Astrocyte of the spinal cord (primary cell): ENCODE measurements around the gene MAP4K5.
A peak's percentile ranks its signal among the peaks of the same experiment; 100 is the strongest.
"Not testable (repeated sequence)": the region's sequence is repeated elsewhere in the genome, so short reads cannot be mapped to it uniquely, and the experiment has no call there.

Experiments
- DNase-seq: peaks from one replicate; pipeline ENCODE4 v3.0.0; 2011; ENCODE audit warnings: low read depth, low spot score
- H3K4me3 ChIP-seq: 2 replicates; pipeline ENCODE4 v1.5.1; 2011; ENCODE audit warnings: low read depth, mild to moderate bottlenecking, low read length, moderate library complexity
- CTCF ChIP-seq: IDR thresholded peaks from 2 replicates; pipeline ENCODE4 v1.5.1; 2012; ENCODE audit warnings: low read depth, mild to moderate bottlenecking, low read length, inconsistent platforms
- in situ Hi-C: cut with HindIII; loops from 2 replicates; pipeline ENCODE4 v1.10.0; 2017; ENCODE audit warnings: low sequenced_read_pairs

The MAP4K5 gene

GRCh38 chr14:50562841-50563240 is 30.5 kb upstream of the MAP4K5 start:
- in situ Hi-C loops: no loop called here
- TF ChIP-seq CTCF: no peak
- H3K4me3 ChIP-seq: no peak overlapping the region
- no peak for DNase-seq

- peak overlapping the region; percentile 77 for H3K4me3 ChIP-seq
- DNase-seq: peak; percentile 48
- in situ Hi-C loops: no loop called here
- no peak for TF ChIP-seq CTCF
Observed at GRCh38 chr14:50560931-50561285, 28.5 kb upstream of the MAP4K5 start.

- in situ Hi-C loops: no loop called here
- no peak for TF ChIP-seq CTCF
- peak within 1 kb of the TSS; percentile 77 for H3K4me3 ChIP-seq
- peak; percentile 72 for DNase-seq
Observed at GRCh38 chr14:50559990-50560930, 27.9 kb upstream of the MAP4K5 start, which contains the start of gene ATL1. ATL1 (plus strand) TSS chr14:50560145; CDS start chr14:50560266, 121 bp downstream.

- H3K4me3 ChIP-seq, DNase-seq, in situ Hi-C loops: not testable (repeated sequence)
Observed at GRCh38 chr14:50552796-50553195, 20.4 kb upstream of the MAP4K5 start.

- DNase-seq: no peak
- no peak overlapping the region for H3K4me3 ChIP-seq
- TF ChIP-seq CTCF: no peak
- in situ Hi-C loops: no loop called here
Observed at GRCh38 chr14:50551877-50552276, 19.5 kb upstream of the MAP4K5 start.

GRCh38 chr14:50550294-50550693 is 17.9 kb upstream of the MAP4K5 start:
- no peak for TF ChIP-seq CTCF
- H3K4me3 ChIP-seq: no peak overlapping the region
- no peak for DNase-seq
- in situ Hi-C loops: no loop called here

GRCh38 chr14:50545618-50546017 is 13.2 kb upstream of the MAP4K5 start:
- DNase-seq: no peak
- no peak for TF ChIP-seq CTCF
- no peak overlapping the region for H3K4me3 ChIP-seq
- in situ Hi-C loops: no loop called here
